ENCODE measurements around the gene FNDC5. TPM values are rescaled to one million over a fixed set of nuclear protein-coding genes. Genes with fewer than 3 reads are reported as not detected.

The FNDC5 gene
- total and polyA plus RNA-seq, 10 of the 15 experiments (the other 5 are each of a cell fraction or from before 2014, with no cell fraction given): 0.01 to 0.29 (median 0.19) TPM; not detected in 4

DNA sequence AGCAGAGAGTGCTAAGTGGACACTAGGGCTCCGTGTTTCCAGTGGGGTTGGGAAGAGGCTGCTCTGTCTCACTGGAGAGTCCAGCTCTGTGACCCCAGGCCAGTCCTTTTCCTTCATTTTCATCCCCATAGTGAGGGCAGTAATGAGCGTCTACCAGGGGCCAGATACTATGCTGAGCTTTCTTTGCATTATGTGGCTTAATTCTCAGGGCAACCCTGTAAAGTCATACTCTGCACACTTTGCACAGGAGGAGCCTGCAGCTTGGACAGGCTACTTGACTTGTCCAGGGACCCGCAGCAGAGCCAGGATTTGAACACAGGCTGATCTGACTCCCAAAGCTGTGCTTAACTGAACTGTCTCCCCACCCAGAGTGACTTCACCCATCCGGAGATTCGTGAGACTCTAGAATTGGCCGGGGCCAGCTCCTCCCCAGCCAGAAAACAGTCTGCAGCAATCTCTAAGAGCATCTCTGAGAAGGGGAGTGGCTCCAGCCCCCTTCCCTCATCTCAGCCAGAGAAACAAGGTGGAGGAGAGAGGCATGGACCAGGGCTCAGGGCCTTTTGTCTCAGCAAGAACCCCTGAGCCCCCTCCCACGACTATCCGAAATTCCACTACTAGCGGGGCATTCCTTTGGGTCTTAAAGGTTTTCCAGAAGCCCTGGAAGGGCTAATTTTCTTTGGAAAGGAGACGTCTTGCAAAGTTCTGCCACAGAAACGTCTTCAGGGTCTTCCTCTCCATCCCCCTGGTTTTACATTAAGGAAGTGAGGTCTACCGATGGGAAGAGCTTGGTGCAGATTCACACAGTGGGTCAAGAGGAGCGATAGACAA, 866 bp upstream of the FNDC5 start (continued):
- no peak for TF ChIP-seq SIN3A (IDR thresholded peaks at IDR 0.05; ENCODE audit: low read depth, low read length)
- TF ChIP-seq NFIC (IDR thresholded peaks at IDR 0.05; ENCODE audit: low read depth, low read length): no peak
- TF ChIP-seq NFYA (IDR thresholded peaks at IDR 0.05; ENCODE audit: borderline replicate concordance, low read depth, low read length): no peak

DNA sequence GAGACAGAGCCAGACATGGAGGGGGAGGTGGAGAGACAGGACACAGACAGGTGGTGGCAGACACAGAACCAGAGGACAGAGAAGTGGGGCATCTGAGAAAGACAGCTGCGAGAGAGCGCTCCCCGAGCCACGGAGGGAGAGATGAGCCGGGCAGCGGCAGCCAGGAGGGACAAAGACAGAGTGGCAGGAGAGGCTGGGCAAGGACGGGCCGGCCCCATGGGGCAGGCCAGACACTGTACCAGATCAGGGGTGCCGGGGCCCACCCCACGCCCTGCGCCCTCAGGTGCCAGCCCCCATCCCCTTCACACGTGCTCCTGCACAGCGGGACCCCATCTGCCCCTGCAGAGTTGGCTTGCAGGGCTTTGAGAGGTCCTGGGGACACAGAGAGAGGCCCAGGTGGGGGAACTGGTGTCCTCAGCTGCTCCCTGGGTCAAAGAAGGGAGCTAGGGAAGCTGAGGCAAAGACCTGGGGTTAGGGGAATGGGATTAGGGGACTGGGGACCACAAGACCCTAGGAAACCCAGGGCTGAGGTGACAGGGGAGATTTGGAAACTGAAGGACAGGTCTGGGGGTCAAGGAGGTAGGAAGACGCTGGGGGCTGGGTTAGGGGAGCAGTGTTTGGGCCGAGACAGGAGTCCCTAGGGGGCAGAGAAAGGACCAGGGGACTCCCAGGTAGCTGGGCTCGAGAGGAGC, 643 bp downstream of the FNDC5 start:
- WGBS (ENCODE audit: insufficient coverage, insufficient replicate concordance, low lambda C conversion rate, missing lambda C conversion rate): 54% methylated on average over 14 of the region's 16 CpGs
- FAIRE-seq: no peak
- in situ Hi-C loops (cut with MboI) (no loop called here), intact Hi-C loops (cut with micrococcal nuclease; ENCODE audit: unreplicated experiment) (loop anchor here (5.0 to 10.0 kb wide), 2 partner anchors 53 to 345 kb away; partner anchors contain the start of genes S100PBP and YARS1)
- H3K9ac ChIP-seq (ENCODE audit: control insufficient read depth, insufficient read depth, low read length): no peak overlapping the region
- H3K4me1 ChIP-seq (ENCODE audit: control insufficient read depth, insufficient read depth, low read length): no peaks in the 10 kb centered on the region; the same call in 1 of the 2 replicates
- ChIA-PET CTCF (interaction anchor here (0.6 kb wide), 1 partner anchor 369 kb away, joined by 4 read pairs; no protein-coding TSS in a partner anchor), RAD21 (ENCODE audit: unreplicated experiment) (no interaction called here), POLR2A (no interaction called here), SMC1A (ENCODE audit: uncharacterized antibody, unreplicated experiment) (interaction anchor here (0.6 kb wide), 1 partner anchor 101 kb away, joined by 4 read pairs; no protein-coding TSS in a partner anchor)
- H3K27ac ChIP-seq (ENCODE audit: control insufficient read depth, insufficient read depth): no peak overlapping the region
- H4K20me1 ChIP-seq (ENCODE audit: control insufficient read depth, insufficient read depth): no peaks in the 10 kb centered on the region; the same call in 1 of the 2 replicates
- H3K4me3 ChIP-seq: no peak overlapping the region
- TF ChIP-seq ZBED1 (IDR thresholded peaks at IDR 0.05; ENCODE audit: borderline replicate concordance): no peak
- peak; percentile 40 for TF ChIP-seq SUZ12 (IDR thresholded peaks at IDR 0.05; ENCODE audit: unreplicated experiment)
- DNase-seq (ENCODE audit: low read depth, low spot score): no peak
- H3K79me2 ChIP-seq (ENCODE audit: control insufficient read depth, insufficient read depth, low read length): no peaks in the 10 kb centered on the region
- H3K4me2 ChIP-seq (ENCODE audit: control insufficient read depth, insufficient read depth): no peak overlapping the region; the same call in 1 of the 2 replicates
- H2AFZ ChIP-seq (ENCODE audit: control insufficient read depth, low read depth, low read length): no peak overlapping the region
- H3K36me3 ChIP-seq (ENCODE audit: control insufficient read depth in 2 of 2, insufficient read depth in 2 of 2, low read length in 1 of 2): no peaks in the 10 kb centered on the region; a peak in 1 of 4 replicates
- peaks cover 9 to 12% of the 10 kb centered on the region in 2 experiments; a peak in 3 of 4 replicates for H3K27me3 ChIP-seq (replicated peaks in 1 of 2; ENCODE audit: control insufficient read depth in 2 of 2, insufficient read depth in 2 of 2, low read length in 1 of 2)
- BruUV-seq (replicated peaks): no TSS peak
- H3K9me3 ChIP-seq (replicated peaks; ENCODE audit: control insufficient read depth, insufficient read depth, low read length): no peaks in the 10 kb centered on the region
- ATAC-seq: no peak; the same call in 2 of the 3 replicates

Measured in GM12878 (cell line).